Large intestine (tissue), 3 donors: Measurements from ENCODE around the gene PPP2R3A. TPM values are rescaled to one million over a fixed set of nuclear protein-coding genes. Genes with fewer than 3 reads are reported as not detected.

Source experiments
- DNase-seq, 2 donors: peaks; one replicate each; pipeline versions ENCODE4 v3.0.0 to v3.0.0-alpha.2; 2013
- H3K27ac ChIP-seq: one replicate; pipeline ENCODE4 v1.5.1; 2013; ENCODE audit warnings: low read length
- H3K27me3 ChIP-seq: 2 replicates; pipeline ENCODE4 v1.6.1; 2013; ENCODE audit warnings: low read length; ENCODE audit not compliant: control insufficient read depth, insufficient read depth
- H3K36me3 ChIP-seq: 2 replicates; pipeline ENCODE4 v1.6.1; 2013; ENCODE audit warnings: low read length; ENCODE audit not compliant: control insufficient read depth, insufficient read depth
- H3K4me1 ChIP-seq: one replicate; pipeline ENCODE4 v1.6.1; 2013; ENCODE audit warnings: low read length; ENCODE audit not compliant: control insufficient read depth, insufficient read depth
- H3K4me3 ChIP-seq: one replicate; pipeline ENCODE4 v1.5.1; 2013; ENCODE audit warnings: low read length
- H3K9me3 ChIP-seq: one replicate; pipeline ENCODE4 v1.6.1; 2013; ENCODE audit warnings: mild to moderate bottlenecking, low read depth, low read length, moderate library complexity; ENCODE audit not compliant: control insufficient read depth
- WGBS: methylation state at CpG from one replicate; pipeline ENCODE4 v1.1.5; 2013; ENCODE audit warnings: low lambda C conversion rate; ENCODE audit not compliant: insufficient coverage; 5-methylcytosine and 5-hydroxymethylcytosine counted together
- polyA plus RNA-seq: library from polyadenylated mRNA; unstranded; fragments of 120-200 nt; gene quantifications from one replicate; pipeline ENCODE4 v1.2.1, GENCODE V29; 2013

The PPP2R3A gene
- polyA plus RNA-seq, 1 donor = 7.4 TPM

GRCh38 chr3:135989242-135989641 is 23.7 kb downstream of the PPP2R3A start:
- H3K4me3 ChIP-seq = no peak overlapping the region
- DNase-seq = no peak
- H3K27ac ChIP-seq = no peak overlapping the region
- H3K36me3 ChIP-seq = no peaks in the 10 kb centered on the region
- H3K9me3 ChIP-seq = no peaks in the 10 kb centered on the region
- H3K27me3 ChIP-seq = no peaks in the 10 kb centered on the region
- no CpG with 5 or more reads among the region's 2 CpGs for WGBS
- H3K4me1 ChIP-seq = no peaks in the 10 kb centered on the region

GRCh38 chr3:135990903-135991302 is 25.4 kb downstream of the PPP2R3A start:
- H3K4me3 ChIP-seq = no peak overlapping the region
- WGBS = 80% methylated on average over 1 of the region's 4 CpGs
- H3K27ac ChIP-seq = no peak overlapping the region

GRCh38 chr3:135991621-135992020 is 26.1 kb downstream of the PPP2R3A start:
- no peak for DNase-seq
- no peaks in the 10 kb centered on the region for H3K9me3 ChIP-seq
- no peaks in the 10 kb centered on the region for H3K27me3 ChIP-seq
- no peaks in the 10 kb centered on the region for H3K4me1 ChIP-seq
- H3K36me3 ChIP-seq = no peaks in the 10 kb centered on the region
- H3K27ac ChIP-seq = no peak overlapping the region
- no peak overlapping the region for H3K4me3 ChIP-seq
- 100% methylated on average over 2 of the region's 2 CpGs for WGBS

More at GRCh38 chr3:135990903-135991302, 25.4 kb downstream of the PPP2R3A start:
- Histone ChIP-seq H3K9me3 (no peaks in the 10 kb centered on the region), H3K27me3 (no peaks in the 10 kb centered on the region), H3K36me3 (no peaks in the 10 kb centered on the region), H3K4me1 (no peaks in the 10 kb centered on the region)
- no peak for DNase-seq

- H3K4me1 ChIP-seq = no peaks in the 10 kb centered on the region
- no peak overlapping the region for H3K4me3 ChIP-seq
- H3K36me3 ChIP-seq = no peaks in the 10 kb centered on the region
- no peaks in the 10 kb centered on the region for H3K9me3 ChIP-seq
- no peak overlapping the region for H3K27ac ChIP-seq
- no peak for DNase-seq
- H3K27me3 ChIP-seq = no peaks in the 10 kb centered on the region
These were observed 26.5 kb downstream of the PPP2R3A start for GRCh38 chr3:135992072-135992471.

- Histone ChIP-seq H3K4me3 (no peak overlapping the region), H3K27ac (no peak overlapping the region), H3K36me3 (no peaks in the 10 kb centered on the region), H3K4me1 (no peaks in the 10 kb centered on the region), H3K27me3 (no peaks in the 10 kb centered on the region), H3K9me3 (no peaks in the 10 kb centered on the region)
- DNase-seq = no peak
- 24% methylated on average over 3 of the region's 3 CpGs for WGBS
These were observed 29.3 kb downstream of the PPP2R3A start for GRCh38 chr3:135994708-135995337.

- 100% methylated on average over 3 of the region's 4 CpGs for WGBS
- DNase-seq = no peak
- no peaks in the 10 kb centered on the region for H3K36me3 ChIP-seq
- H3K4me3 ChIP-seq = no peak overlapping the region
- no peak overlapping the region for H3K27ac ChIP-seq
- H3K27me3 ChIP-seq = no peaks in the 10 kb centered on the region
- H3K4me1 ChIP-seq = no peaks in the 10 kb centered on the region
- H3K9me3 ChIP-seq = no peaks in the 10 kb centered on the region
These were observed 30.2 kb downstream of the PPP2R3A start for GRCh38 chr3:135995766-135996165.

- no peak overlapping the region for H3K27ac ChIP-seq
- no peak for DNase-seq
- H3K9me3 ChIP-seq = no peaks in the 10 kb centered on the region
- H3K4me3 ChIP-seq = no peak overlapping the region
- peaks cover 4% of the 10 kb centered on the region for H3K36me3 ChIP-seq
- 95% methylated on average over 5 of the region's 6 CpGs for WGBS
- no peaks in the 10 kb centered on the region for H3K4me1 ChIP-seq
- H3K27me3 ChIP-seq = no peaks in the 10 kb centered on the region
These were observed 32.2 kb downstream of the PPP2R3A start for GRCh38 chr3:135997554-135998320.

GRCh38 chr3:136008221-136008620 is 42.7 kb downstream of the PPP2R3A start:
- H3K4me3 ChIP-seq = no peak overlapping the region
- no peaks in the 10 kb centered on the region for H3K4me1 ChIP-seq
- H3K36me3 ChIP-seq = peaks cover 2% of the 10 kb centered on the region
- no peak overlapping the region for H3K27ac ChIP-seq
- no CpG with 5 or more reads among the region's 1 CpG for WGBS
- H3K27me3 ChIP-seq = no peaks in the 10 kb centered on the region
- no peak for DNase-seq
- H3K9me3 ChIP-seq = no peaks in the 10 kb centered on the region

GRCh38 chr3:136008732-136009470 is 43.4 kb downstream of the PPP2R3A start:
- Histone ChIP-seq H3K27ac (no peak overlapping the region), H3K4me3 (no peak overlapping the region), H3K27me3 (no peaks in the 10 kb centered on the region), H3K9me3 (no peaks in the 10 kb centered on the region), H3K4me1 (no peaks in the 10 kb centered on the region), H3K36me3 (peaks cover 2% of the 10 kb centered on the region)
- DNase-seq = no peak
- 58% methylated on average over 2 of the region's 5 CpGs for WGBS

- WGBS = no CpG with 5 or more reads among the region's 1 CpG
- H3K9me3 ChIP-seq = no peaks in the 10 kb centered on the region
- DNase-seq = no peak
- no peak overlapping the region for H3K27ac ChIP-seq
- H3K4me1 ChIP-seq = no peaks in the 10 kb centered on the region
- no peaks in the 10 kb centered on the region for H3K27me3 ChIP-seq
- H3K4me3 ChIP-seq = no peak overlapping the region
- no peaks in the 10 kb centered on the region for H3K36me3 ChIP-seq
These were observed 53.3 kb downstream of the PPP2R3A start for GRCh38 chr3:136018876-136019275.
